Ramos (cell line): Measurements from ENCODE around the gene MFSD11.
"Not testable (repeated sequence)": the region's sequence is repeated elsewhere in the genome, so short reads cannot be mapped to it uniquely, and the experiment has no call there.

Experiments used
- in situ Hi-C: fragments of 300-500 bp; cut with MboI; formaldehyde crosslinking; loops from one replicate; pipeline ENCODE4 v1.14.3; 2022; ENCODE audit warnings: low sequenced_read_pairs; ENCODE audit not compliant: unreplicated experiment

Gene MFSD11

DNA sequence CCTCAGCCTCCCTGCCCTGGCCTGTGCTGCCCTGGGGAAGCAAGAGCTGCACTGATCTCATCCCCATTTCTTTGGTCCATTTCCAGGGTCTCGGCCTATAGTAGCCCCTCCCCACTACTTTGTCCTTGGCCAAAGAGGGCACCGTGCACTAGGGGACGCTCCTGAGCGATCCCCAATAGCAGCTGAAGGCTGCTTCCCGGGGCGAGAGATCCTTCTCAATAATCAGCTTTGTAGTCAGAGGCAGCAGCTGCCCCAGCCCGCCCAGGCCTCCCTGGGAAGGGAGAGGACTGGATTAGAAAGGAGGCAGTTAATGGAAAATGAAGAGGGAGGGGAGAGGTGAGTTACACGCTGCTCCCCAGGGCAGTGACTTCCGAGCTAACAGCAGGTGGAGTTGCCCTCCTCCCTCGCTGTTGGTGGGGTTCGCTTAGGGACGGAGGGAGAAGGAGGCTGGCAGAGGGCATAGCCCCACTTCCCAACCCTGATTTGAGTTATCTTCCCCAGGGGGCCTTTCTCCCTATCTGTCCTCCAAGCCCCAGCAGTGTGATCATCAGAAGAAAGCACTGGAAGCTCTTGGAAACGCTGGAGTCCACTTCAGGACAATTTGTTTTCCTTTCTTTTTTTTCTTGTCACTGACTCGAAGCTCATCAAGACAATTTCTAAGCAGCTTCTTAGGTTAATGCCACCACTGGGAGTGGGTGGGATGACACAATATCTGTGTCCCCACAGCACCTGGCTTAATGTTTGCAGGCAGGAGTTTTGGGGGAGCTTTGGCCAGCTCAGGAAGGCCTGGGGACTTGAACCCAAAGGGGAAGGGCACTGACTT is 29.7 kb upstream of the MFSD11 start:
- in situ Hi-C loops: no loop called here

DNA sequence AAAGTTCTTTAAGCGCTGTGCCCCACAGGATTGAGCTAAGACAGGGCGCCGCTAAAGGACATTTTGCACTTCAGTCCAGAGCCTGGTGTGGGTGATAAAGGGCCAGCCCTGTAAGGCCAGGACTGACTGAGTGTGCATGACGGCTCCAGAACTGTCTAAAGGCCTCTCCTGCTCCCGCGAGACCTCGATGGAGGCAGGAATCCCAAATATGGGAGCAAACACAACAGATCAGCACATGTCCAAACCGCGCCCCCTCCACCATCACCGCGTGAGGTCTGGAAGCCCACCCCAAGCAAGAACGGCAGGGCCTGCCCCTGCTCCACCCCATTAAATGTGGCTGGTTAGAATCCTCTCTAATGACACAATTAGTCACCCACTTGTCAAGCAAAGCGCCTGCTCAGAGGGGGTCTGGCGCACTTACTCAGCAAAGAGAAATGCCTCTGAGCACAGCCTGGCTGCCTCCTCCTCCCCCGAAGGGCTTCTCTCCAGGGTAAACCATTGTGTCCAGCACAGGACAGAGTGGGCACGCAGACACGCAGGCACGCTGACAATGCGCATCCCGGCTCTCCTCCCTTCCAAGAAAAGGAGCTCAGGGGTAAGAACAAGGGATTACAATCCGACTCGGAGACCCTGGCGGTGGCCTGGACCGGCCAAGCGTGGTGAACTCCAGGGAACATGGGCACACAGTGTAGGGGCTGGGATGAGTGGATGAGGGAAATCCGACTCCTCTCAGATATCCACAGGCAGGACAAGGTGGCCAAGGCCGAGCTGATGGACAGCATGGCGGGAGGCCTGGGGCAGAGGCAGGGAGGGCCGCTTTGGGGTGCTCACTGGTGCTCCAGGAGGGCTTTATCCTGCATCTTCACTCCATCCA is 28.6 kb upstream of the MFSD11 start:
- in situ Hi-C loops: no loop called here

DNA sequence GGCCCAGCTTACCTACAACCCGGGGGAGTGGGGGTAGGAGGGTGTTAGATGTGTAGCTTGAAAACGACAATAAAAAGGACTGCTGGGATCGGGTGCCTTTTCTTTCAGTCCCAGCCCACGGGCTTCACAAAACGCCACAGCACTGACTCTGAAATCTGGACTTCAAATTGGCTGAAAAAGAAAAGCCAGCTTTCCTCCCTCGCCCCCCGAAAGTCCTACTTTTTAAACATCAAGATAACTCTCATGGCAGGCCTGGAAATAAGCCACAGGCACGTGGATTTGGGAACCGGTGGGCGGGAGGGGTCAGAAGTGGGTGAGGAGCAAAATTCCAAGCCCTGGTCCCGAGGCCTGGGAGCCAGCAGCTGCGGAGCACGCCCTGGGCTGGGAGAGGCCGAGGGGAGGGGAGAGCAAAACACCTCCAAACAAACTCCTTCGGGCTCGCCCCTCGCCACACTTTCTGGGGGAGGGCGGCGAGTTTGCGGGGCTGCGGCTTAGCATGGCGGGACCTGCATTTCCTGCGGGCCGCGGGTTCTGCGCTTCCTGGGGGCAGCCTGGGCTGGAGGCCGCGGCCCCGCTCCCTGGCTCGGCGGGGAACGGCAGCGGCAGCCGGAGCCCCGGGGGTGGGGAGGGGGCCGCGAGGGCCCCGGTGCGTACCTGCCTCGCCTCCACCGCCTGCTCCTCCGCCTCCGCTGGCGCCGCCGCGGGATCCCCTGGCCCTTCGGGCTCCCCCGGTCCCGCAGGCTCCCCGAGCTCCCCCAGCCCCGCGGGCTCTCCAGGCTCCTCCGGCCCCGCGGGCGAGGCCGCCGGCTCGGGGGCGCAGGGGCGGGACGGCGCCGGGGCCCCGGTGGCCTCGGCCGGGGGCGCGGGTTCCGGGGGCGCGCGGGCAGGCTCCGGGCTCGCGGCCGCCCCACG is 27.7 kb upstream of the MFSD11 start:
- in situ Hi-C loops: not testable (repeated sequence)

DNA sequence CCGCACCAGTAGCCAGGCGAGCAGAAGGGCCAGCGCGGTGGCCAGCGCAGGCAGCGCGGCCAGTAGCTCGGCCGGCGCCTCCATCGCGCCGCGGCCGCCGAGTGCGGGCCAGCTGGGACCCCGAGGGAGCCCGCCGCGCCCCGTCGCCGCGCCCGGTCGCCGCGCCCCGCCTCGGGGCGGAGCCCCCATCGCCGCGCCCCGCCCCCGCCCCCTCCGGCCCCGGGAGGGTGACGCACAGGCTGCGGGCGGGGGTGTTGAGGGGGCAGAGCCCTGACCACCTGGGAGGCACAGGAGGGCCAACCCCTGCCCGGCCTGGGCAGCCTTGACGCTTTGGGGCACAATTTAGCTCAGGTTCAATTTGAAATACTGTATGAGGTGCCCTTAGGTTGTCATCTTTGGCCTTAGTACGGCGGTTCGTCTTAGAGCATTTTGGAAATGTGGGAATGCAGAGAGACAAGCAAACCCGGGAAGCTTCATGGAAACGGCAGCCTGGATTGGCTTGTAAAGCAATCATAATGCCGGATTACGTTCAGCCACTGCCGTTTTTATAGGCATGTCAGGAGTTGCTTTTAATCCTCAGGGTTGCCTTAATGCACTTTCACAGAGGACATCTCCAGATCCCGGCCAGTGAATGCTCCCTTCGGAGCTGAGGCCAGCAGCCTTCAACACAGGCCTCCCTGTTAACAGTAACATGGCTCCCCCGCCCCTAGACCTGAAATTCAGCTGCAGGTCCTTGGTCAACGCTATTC is 26.9 kb upstream of the MFSD11 start, which contains the start of gene MXRA7:
Gene MXRA7 (minus strand): TSS at position 103 of the 749 bp plus-strand sequence. CDS start 19 bp downstream, at position 84.
- in situ Hi-C loops: no loop called here

DNA sequence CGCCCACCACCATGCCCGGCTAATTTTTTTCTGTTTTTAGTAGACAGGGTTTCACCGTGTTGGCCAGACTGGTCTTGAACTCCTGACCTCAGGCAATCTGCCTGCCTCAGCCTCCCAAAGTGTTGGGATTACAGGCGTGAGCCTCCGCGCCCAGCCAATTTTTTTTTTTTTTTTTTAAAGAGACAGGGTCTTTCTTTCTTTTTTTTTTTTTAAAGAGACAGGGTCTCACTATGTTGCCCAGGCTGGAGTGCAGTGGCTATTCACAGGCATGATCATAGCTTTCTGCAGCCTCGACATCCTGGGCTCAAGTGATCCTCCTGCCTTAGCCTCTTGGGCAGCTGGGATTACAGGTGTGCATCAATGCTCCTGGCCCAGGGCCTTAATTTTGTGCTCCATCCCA is 25.6 kb upstream of the MFSD11 start:
- in situ Hi-C loops: not testable (repeated sequence)

DNA sequence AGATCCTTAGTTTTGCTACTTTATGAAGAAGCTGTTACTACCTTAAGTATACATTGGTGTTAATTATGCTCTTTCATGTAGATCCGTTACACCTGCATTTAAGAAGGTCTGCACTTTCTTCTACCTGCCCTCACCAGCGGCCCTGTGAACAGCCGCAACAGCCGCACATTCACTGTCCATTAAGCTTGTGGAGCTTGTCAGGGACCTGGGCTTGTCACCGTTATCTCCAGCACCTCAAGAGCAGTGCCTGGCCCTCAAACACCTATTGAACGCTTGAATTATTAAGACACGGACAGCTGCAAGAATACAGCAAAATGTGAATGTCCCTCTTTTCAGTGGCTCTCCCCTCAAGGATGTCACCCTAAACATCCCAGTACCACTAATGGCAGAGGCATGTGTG is 24.2 kb upstream of the MFSD11 start:
- in situ Hi-C loops: no loop called here

DNA sequence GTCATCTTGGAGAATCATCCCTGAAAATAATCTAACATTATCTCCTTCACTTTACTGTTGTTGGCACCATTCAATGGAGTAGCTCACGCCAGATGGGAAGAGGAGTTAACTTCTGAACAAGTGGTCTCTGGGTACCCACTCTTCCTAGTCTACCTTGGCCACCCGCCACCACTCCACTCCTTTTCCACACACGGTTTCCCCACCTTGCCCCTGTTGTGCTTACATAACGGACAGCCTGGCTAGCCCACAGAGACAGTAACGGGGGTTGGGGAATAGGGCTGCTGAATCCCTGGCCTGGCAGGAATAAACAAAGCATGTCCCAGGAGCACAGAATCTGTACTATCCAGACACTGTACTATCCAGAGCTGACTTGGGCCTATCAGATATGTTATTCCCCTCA is 23.6 kb upstream of the MFSD11 start:
- in situ Hi-C loops: no loop called here

DNA sequence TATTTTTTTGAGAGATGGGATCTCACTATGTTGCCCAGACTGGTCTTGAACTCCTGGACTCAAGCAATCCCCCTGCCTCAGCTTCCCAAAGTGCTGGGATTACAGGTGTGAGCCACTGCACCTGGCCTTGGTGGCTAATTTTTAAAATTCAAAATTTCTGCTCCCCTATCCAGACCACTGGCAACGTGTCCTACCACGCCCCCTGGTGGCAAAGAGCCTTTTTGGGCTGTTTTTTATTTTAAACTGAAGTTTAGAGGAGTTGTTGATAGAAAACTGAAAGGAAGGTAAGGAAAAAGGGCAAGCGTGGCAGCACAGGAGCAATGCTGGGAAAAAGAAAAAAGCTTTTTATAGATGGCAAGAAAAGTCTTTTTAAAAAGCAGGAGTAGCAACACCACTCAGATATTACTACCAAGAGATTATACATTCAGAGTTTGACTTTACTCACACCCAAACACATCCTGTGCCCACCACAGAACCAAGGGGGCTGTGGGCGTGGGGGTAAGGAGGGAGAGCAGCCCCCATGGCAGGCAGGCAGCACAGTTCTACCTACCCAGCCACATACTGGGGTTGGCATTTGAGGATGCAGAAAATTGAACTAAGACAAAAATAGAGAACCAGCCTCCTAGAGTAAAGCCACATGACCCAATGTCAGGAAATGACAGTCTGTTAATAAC is 23.0 kb upstream of the MFSD11 start:
- in situ Hi-C loops: no loop called here

DNA sequence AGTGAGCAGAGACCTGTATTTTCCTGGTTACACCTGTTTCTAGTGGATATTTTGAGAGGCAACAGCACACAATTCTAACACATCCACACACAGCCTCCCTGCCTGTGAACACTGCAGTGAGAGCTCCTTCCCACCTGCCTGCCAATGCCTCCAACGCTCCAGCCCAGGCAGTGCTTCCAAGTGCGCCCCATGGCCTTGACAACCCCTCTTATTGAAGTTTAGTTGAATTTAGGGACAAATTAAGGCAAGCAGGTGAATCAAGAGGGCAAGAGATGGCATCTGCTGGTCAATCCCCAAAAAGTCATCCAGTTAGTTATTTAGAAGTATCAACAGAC is 22.5 kb upstream of the MFSD11 start:
- in situ Hi-C loops: no loop called here

DNA sequence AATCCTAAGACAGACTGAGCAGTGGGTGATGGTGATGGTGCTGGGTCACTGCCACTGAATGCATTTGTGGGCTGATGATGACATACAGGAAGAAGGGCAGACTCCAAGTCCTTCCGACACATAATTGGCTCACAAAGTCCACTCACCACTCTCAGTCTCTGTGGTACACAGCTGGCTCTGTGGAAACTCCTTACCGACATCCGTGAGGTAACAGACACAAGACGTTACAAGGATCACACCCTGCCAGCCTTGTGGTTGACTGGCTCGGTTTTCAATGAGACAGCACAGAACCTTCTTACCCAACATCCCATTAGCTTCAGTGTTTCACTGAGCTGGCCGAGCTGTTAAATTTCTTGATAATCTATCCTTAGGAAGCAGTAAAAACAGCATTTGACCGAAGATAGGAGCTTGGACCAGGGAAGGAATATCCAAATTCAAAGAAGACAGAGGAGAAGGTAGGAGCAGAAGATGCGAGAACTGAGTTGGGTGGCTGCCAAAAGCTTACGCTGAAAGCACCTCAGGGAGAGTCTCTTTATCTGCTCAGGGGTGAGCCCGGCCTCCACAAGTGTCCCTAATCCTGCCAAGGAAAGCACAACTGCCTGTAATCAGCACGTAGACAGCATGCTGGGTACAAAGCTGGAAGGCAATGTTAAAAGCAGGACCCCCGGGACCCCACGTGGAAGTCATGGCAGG is 21.6 kb upstream of the MFSD11 start:
- in situ Hi-C loops: no loop called here

DNA sequence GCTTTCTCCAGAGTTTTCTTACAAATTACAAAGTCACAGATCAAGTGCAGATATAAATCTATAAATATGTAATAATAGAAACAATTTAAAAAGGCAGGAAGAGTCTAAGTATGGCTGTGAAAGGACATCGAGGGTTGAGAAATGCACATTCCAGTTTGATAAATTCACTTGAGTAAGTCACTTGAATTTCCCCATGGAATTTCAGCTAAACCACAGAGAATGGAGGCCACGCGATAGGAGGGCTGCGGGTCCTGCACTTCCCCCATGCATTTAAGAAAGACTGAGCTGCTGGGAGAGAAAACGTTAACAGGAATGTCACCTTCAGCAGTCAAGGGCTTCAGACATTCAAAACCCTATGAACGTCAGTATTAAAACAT is 21.1 kb upstream of the MFSD11 start:
- in situ Hi-C loops: no loop called here

DNA sequence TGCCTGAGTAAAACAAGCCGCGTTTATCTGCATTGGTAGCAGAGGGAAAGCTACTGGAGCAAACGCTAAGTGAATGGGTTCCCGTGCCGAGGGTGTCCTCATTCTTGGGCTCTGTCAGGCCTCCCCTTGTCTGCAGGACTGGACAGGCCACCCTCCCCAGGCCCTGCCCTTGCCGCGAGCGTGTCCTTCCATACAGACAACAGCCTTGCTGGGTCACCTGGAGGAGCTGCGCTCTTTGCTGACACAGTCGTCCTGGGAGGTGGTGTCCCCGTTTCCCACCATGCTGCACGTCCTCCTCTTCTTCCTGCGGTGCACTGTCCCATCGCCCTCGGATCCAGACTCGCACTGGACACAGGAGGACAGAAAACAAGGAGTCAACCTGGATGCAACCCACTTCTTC is 19.4 kb upstream of the MFSD11 start:
- in situ Hi-C loops: no loop called here

DNA sequence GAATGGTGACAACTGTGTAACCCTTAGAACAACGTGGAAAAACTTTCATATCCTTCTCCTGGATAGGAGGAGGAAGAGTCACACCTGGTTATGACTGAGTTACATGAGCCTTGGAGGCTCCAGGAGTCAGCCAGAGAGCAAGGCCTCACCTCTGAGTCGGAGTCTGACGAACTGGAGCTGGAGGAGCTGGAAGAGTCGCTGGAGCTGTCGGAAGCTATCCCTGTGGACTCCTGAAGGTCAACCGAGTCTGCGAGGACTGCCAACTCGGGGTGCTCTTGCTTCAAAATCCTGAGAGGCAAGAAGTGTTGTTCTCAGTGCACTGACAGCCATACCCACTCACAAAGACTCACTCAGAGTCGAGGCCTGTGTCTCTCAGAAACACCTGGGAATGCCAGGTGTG is 17.7 kb upstream of the MFSD11 start:
- in situ Hi-C loops: no loop called here

DNA sequence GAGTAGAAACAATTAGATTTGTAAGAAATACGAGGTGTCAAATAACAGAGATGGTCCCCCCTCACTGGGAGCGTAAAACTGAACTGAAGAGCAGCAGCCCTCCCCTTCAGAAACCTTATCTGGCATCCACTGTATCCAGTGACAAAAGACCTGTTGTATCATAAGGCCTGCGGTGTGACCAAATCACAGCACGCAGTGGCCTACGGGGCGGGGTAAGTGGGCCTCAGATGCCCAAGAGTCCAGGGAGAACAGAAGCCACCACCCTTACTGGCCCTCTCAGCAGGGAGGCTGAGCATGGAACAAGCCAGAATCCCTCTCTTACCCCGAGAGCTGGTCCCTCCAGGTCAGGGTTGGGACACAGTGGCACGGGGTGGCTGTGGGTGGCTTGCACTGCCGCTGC is 17.0 kb upstream of the MFSD11 start:
- in situ Hi-C loops: no loop called here

DNA sequence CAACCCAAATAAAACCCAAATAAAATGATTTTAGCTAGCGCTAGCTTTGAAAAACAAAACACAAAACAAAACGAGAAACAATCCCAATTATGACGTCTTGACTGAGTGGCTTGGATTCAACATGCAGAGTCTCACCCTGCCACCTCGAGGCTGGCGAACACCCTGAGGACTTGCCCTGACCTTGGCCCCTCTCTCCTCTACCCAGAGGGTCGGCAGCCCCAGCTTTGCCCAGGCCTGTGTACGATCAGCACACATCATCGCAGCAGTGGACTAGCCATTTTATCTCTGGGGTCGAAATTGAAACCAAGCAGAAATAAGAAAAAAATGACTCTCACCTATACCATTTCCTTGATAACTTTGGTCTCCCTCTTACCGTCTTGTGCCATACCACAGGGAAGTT is 16.5 kb upstream of the MFSD11 start:
- in situ Hi-C loops: no loop called here

DNA sequence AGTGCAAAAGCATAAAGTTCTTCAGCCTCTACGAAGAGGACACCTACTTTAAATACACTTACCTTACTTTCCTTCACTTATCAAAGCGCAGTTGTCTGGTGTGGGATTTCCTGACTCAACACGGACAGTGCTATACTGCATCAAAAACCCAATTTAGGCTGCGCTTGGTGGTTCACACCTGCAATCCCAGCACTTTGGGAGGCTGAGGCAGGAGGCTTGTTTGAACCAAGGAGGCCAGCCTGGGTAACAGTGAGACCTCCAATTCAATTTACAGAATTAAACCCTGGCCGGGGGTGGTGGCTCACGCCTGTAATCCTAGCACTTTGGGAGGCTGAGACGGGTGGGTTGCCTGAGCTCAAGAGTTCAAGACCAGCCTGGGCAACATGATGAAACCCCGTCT is 15.6 kb upstream of the MFSD11 start:
- in situ Hi-C loops: no loop called here

DNA sequence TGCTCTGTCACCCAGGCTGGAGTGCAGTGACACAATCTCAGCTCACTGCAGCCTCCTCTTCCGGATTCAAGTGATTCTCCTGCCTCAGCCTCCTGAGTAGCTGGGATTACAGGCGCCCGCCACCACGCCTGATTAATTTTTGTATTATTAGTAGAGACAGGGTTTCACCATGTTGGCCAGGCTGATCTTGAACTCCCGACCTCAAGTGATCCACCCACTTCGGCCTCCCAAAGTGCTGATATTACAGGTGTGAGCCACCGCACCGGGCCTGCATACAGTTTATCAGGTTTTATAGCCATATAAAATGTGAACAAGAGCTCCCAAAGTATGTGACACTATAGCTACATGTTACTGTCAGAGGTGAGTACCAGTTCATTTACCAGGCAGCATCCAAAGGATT is 14.9 kb upstream of the MFSD11 start:
- in situ Hi-C loops: not testable (repeated sequence)

DNA sequence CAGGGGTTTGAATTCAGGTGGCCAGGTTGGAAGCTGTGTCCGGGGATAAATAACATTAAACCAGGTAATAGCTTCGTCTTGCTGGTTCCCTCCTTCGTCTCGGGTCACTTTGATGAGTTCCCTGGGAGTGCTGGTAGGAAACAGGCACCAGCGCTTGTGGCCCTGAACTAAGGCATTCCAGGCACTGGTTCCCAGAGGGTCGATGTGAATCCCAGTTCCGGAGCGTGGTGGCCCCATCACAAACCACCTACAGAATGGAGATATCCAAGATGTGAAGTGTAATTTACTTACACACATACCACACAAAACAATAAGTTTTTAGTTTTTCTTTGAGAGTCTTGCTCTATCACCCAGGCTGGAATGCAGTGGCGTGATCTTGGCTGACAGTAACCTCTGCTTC is 14.1 kb upstream of the MFSD11 start:
- in situ Hi-C loops: no loop called here
